Measurements from ENCODE around the gene PDIK1L. TPM values are rescaled to one million over a fixed set of nuclear protein-coding genes. Genes with fewer than 3 reads are reported as not detected.
"Not testable (repeated sequence)": the region's sequence is repeated elsewhere in the genome, so short reads cannot be mapped to it uniquely, and the experiment has no call there.

Gene PDIK1L
- total RNA-seq, 1 experiment from 2014 or later: 11.9 TPM

DNA sequence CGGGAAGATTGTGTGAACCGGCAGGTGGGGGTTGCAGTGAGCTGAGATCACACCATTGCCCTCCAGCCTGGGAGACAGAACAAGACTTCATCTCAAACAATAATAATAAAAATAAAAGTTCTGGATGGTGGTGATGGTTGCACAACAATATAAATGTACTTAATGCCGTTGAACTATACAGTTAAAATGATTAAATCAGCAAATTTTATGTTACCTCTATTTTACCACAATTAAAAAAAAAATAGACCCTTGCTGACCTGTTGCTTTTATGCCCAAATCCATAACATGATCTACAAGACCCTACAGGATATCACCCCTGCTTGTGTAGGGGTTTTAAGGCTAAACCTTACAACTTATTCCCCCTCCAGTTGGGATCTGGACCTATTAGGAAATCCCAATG, 11.8 kb upstream of the PDIK1L start:
- no peaks in the 10 kb centered on the region for H3K9me3 Mint-ChIP-seq (ENCODE audit: low read depth, unreplicated experiment)
- no peak overlapping the region for H3K27ac Mint-ChIP-seq (ENCODE audit: unreplicated experiment)
- TF ChIP-seq, protein P1, sequence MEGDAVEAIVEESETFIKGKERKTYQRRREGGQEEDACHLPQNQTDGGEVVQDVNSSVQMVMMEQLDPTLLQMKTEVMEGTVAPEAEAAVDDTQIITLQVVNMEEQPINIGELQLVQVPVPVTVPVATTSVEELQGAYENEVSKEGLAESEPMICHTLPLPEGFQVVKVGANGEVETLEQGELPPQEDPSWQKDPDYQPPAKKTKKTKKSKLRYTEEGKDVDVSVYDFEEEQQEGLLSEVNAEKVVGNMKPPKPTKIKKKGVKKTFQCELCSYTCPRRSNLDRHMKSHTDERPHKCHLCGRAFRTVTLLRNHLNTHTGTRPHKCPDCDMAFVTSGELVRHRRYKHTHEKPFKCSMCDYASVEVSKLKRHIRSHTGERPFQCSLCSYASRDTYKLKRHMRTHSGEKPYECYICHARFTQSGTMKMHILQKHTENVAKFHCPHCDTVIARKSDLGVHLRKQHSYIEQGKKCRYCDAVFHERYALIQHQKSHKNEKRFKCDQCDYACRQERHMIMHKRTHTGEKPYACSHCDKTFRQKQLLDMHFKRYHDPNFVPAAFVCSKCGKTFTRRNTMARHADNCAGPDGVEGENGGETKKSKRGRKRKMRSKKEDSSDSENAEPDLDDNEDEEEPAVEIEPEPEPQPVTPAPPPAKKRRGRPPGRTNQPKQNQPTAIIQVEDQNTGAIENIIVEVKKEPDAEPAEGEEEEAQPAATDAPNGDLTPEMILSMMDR (IDR thresholded peaks at IDR 0.05; ENCODE audit: unreplicated experiment): no peak
- H3K4me1 Mint-ChIP-seq (ENCODE audit: low read depth, unreplicated experiment): peaks cover under 1% of the 10 kb centered on the region
- BruUV-seq (replicated peaks): no TSS peak
- CTCF ChIA-PET: interaction anchor here (3.5 kb wide), 1 partner anchor 45 kb away, joined by 11 read pairs; no protein-coding TSS in a partner anchor
- intact Hi-C loops (cut with micrococcal nuclease; ENCODE audit: unreplicated experiment): no loop called here
- H3K36me3 Mint-ChIP-seq (ENCODE audit: insufficient read depth, unreplicated experiment): no peaks in the 10 kb centered on the region
- no peak for DNase-seq
- no peak overlapping the region for H3K4me3 Mint-ChIP-seq (ENCODE audit: low read depth, unreplicated experiment)
- H3K27me3 Mint-ChIP-seq (ENCODE audit: unreplicated experiment): no peaks in the 10 kb centered on the region

DNA sequence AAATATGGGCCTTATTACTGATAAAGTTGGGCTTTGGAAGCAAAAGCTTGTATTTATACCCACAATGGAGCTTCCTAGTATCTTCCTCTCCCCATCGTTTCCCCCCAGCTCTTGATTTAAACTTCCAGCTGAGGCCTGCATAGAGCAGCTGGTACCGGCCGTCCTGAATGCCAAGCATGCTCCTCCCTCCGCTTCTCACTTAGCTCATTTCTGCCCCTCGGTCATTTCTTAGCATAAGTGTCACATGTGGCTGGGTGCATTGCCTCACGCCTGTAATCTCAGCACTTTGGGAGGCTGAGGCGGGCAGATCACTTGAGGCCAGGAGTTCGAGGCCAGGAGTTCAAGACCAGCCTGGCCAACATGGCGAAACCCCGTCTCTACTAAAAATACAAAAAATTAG, 11.4 kb upstream of the PDIK1L start:
- H3K27me3 Mint-ChIP-seq (ENCODE audit: unreplicated experiment); H3K4me1 Mint-ChIP-seq (ENCODE audit: low read depth, unreplicated experiment); intact Hi-C loops (cut with micrococcal nuclease; ENCODE audit: unreplicated experiment); H3K4me3 Mint-ChIP-seq (ENCODE audit: low read depth, unreplicated experiment); H3K36me3 Mint-ChIP-seq (ENCODE audit: insufficient read depth, unreplicated experiment); DNase-seq; BruUV-seq (replicated peaks); H3K27ac Mint-ChIP-seq (ENCODE audit: unreplicated experiment); H3K9me3 Mint-ChIP-seq (ENCODE audit: low read depth, unreplicated experiment): not testable (repeated sequence)
- CTCF ChIA-PET: interaction anchor here (3.5 kb wide), 1 partner anchor 45 kb away, joined by 11 read pairs; no protein-coding TSS in a partner anchor

GRCh38 chr1:26102119-26102518, 9.5 kb upstream of the PDIK1L start:
- H3K4me3 Mint-ChIP-seq (ENCODE audit: low read depth, unreplicated experiment): no peak overlapping the region
- no peaks in the 10 kb centered on the region for H3K27me3 Mint-ChIP-seq (ENCODE audit: unreplicated experiment)
- no TSS peak for BruUV-seq (replicated peaks)

GRCh38 chr1:26102526-26102925, 9.1 kb upstream of the PDIK1L start:
- no peak overlapping the region for H3K27ac Mint-ChIP-seq (ENCODE audit: unreplicated experiment)
- no peak for DNase-seq
- H3K27me3 Mint-ChIP-seq (ENCODE audit: unreplicated experiment): no peaks in the 10 kb centered on the region
- no peak overlapping the region for H3K4me3 Mint-ChIP-seq (ENCODE audit: low read depth, unreplicated experiment)
- H3K4me1 Mint-ChIP-seq (ENCODE audit: low read depth, unreplicated experiment): peaks cover 9% of the 10 kb centered on the region
- no peaks in the 10 kb centered on the region for H3K9me3 Mint-ChIP-seq (ENCODE audit: low read depth, unreplicated experiment)
- TF ChIP-seq, protein P1 (IDR thresholded peaks at IDR 0.05; ENCODE audit: unreplicated experiment): no peak
- H3K36me3 Mint-ChIP-seq (ENCODE audit: insufficient read depth, unreplicated experiment): no peaks in the 10 kb centered on the region
- BruUV-seq (replicated peaks): no TSS peak
- intact Hi-C loops (cut with micrococcal nuclease; ENCODE audit: unreplicated experiment): no loop called here
- CTCF ChIA-PET: interaction anchor here (3.5 kb wide), 1 partner anchor 43 kb away, joined by 11 read pairs; no protein-coding TSS in a partner anchor

More at GRCh38 chr1:26102119-26102518, 9.5 kb upstream of the PDIK1L start:
- CTCF ChIA-PET: interaction anchor here (3.5 kb wide), 1 partner anchor 43 kb away, joined by 11 read pairs; no protein-coding TSS in a partner anchor
- intact Hi-C loops (cut with micrococcal nuclease; ENCODE audit: unreplicated experiment): no loop called here
- no peak for DNase-seq
- H3K27ac Mint-ChIP-seq (ENCODE audit: unreplicated experiment): no peak overlapping the region
- peaks cover 9% of the 10 kb centered on the region for H3K4me1 Mint-ChIP-seq (ENCODE audit: low read depth, unreplicated experiment)
- no peaks in the 10 kb centered on the region for H3K36me3 Mint-ChIP-seq (ENCODE audit: insufficient read depth, unreplicated experiment)
- H3K9me3 Mint-ChIP-seq (ENCODE audit: low read depth, unreplicated experiment): no peaks in the 10 kb centered on the region
- TF ChIP-seq, protein P1 (IDR thresholded peaks at IDR 0.05; ENCODE audit: unreplicated experiment): no peak

DNA sequence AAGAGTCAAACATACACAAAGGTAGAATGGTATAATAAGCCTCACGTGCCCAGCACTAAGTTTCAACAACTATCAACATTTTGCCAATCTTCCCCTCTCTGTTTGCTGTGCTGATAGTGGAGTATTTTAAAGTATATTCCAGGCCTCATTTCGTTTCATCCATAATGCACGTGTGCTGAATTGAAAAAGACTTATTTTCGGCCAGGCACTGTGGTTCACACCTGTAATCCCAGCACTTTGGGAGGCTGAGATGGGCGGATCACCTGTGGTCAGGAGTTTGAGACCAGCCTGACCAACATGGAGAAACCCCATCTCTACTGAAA, 6.4 kb upstream of the PDIK1L start:
- not testable (repeated sequence) for DNase-seq; H3K4me3 Mint-ChIP-seq (ENCODE audit: low read depth, unreplicated experiment); H3K4me1 Mint-ChIP-seq (ENCODE audit: low read depth, unreplicated experiment); BruUV-seq (replicated peaks); H3K27ac Mint-ChIP-seq (ENCODE audit: unreplicated experiment); H3K27me3 Mint-ChIP-seq (ENCODE audit: unreplicated experiment); H3K9me3 Mint-ChIP-seq (ENCODE audit: low read depth, unreplicated experiment); H3K36me3 Mint-ChIP-seq (ENCODE audit: insufficient read depth, unreplicated experiment)
- intact Hi-C loops (cut with micrococcal nuclease; ENCODE audit: unreplicated experiment): loop anchor here (1.0 to 5.0 kb wide), 3 partner anchors 40 to 70 kb away; no protein-coding TSS in a partner anchor
- CTCF ChIA-PET: interaction anchor here (0.8 to 1.0 kb wide), 5 partner anchors 38 to 70 kb away, joined by 3 to 22 read pairs (median 3); partner anchors contain the start of gene ZNF593
